Measurements from ENCODE around the gene KCNH2. TPM values are rescaled to one million over a fixed set of nuclear protein-coding genes. Genes with fewer than 3 reads are reported as not detected.
A peak's percentile ranks its signal among the peaks of the same experiment; 100 is the strongest.

The KCNH2 gene
- total RNA-seq, 1 experiment from 2014 or later, result 16.2 TPM

GRCh38 chr7:150973571-150974451 lies 4.3 kb downstream of the KCNH2 start:
- Mint-ChIP-seq H3K4me1 (peaks cover 54% of the 10 kb centered on the region), H3K36me3 (no peaks in the 10 kb centered on the region), H3K27me3 (ENCODE audit: low read depth) (peaks cover 24% of the 10 kb centered on the region), H3K4me3 (peak overlapping the region; percentile 82), H3K9me3 (no peaks in the 10 kb centered on the region), H3K27ac (no peak overlapping the region)
- ATAC-seq (0 out of 2 replicates have a peak, but pooled peaks have one; percentile 0), DNase-seq (ENCODE audit: low spot score) (peak; percentile 54)
- CTCF ChIA-PET, result interaction anchor here (0.7 to 6.0 kb wide), 9 partner anchors 11 to 97 kb away, joined by 3 to 36 read pairs (median 4); partner anchors contain the start of gene ABCB8
- TF ChIP-seq, protein P1, sequence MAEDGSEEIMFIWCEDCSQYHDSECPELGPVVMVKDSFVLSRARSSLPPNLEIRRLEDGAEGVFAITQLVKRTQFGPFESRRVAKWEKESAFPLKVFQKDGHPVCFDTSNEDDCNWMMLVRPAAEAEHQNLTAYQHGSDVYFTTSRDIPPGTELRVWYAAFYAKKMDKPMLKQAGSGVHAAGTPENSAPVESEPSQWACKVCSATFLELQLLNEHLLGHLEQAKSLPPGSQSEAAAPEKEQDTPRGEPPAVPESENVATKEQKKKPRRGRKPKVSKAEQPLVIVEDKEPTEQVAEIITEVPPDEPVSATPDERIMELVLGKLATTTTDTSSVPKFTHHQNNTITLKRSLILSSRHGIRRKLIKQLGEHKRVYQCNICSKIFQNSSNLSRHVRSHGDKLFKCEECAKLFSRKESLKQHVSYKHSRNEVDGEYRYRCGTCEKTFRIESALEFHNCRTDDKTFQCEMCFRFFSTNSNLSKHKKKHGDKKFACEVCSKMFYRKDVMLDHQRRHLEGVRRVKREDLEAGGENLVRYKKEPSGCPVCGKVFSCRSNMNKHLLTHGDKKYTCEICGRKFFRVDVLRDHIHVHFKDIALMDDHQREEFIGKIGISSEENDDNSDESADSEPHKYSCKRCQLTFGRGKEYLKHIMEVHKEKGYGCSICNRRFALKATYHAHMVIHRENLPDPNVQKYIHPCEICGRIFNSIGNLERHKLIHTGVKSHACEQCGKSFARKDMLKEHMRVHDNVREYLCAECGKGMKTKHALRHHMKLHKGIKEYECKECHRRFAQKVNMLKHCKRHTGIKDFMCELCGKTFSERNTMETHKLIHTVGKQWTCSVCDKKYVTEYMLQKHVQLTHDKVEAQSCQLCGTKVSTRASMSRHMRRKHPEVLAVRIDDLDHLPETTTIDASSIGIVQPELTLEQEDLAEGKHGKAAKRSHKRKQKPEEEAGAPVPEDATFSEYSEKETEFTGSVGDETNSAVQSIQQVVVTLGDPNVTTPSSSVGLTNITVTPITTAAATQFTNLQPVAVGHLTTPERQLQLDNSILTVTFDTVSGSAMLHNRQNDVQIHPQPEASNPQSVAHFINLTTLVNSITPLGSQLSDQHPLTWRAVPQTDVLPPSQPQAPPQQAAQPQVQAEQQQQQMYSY (CRISPR knock-in tag; IDR thresholded peaks at IDR 0.05), result no peak
- TF ChIP-seq SMAD4 (CRISPR knock-in tag; IDR thresholded peaks at IDR 0.05) (no peak), ZNF121 (CRISPR knock-in tag; IDR thresholded peaks at IDR 0.05) (peak; percentile 67), ZNF219 (CRISPR knock-in tag; IDR thresholded peaks at IDR 0.05; ENCODE audit: borderline replicate concordance) (no peak)
- TF ChIP-seq, protein P2, sequence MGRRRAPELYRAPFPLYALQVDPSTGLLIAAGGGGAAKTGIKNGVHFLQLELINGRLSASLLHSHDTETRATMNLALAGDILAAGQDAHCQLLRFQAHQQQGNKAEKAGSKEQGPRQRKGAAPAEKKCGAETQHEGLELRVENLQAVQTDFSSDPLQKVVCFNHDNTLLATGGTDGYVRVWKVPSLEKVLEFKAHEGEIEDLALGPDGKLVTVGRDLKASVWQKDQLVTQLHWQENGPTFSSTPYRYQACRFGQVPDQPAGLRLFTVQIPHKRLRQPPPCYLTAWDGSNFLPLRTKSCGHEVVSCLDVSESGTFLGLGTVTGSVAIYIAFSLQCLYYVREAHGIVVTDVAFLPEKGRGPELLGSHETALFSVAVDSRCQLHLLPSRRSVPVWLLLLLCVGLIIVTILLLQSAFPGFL (CRISPR knock-in tag; IDR thresholded peaks at IDR 0.05; ENCODE audit: borderline replicate concordance), result no peak
- POLR2A ChIA-PET, result no interaction called here

DNA sequence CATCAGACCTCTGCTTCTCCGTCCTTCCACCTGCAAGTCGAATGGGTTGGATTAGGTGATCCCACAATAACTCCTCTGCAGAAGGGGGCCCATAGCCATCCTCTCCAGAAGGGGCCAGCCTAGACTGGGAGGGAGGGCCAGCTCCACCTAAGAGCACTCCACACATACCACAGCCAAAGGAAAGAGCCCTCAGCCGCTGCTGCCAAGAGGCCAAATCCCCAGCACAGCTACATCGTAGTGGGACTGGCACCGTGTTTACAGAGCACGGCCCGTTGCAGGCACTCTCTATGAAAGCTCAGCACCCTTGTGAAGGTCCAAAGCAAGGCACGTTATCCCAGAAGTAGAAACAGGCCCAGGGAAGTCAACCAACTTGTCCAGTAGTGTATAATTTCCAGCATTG lies 5.4 kb downstream of the KCNH2 start:
- H3K27me3 Mint-ChIP-seq (ENCODE audit: low read depth), result peaks cover 24% of the 10 kb centered on the region
- ChIA-PET CTCF (interaction anchor here (1.2 to 6.0 kb wide), 3 partner anchors 10 to 74 kb away, joined by 3 to 36 read pairs (median 5); no protein-coding TSS in a partner anchor), POLR2A (no interaction called here)
- H3K9me3 Mint-ChIP-seq, result no peaks in the 10 kb centered on the region
- no peak for DNase-seq (ENCODE audit: low spot score)
- no peak overlapping the region for H3K4me3 Mint-ChIP-seq
- no peak for ATAC-seq
- H3K36me3 Mint-ChIP-seq, result no peaks in the 10 kb centered on the region
- H3K27ac Mint-ChIP-seq, result no peak overlapping the region
- TF ChIP-seq MXD4 (CRISPR knock-in tag; IDR thresholded peaks at IDR 0.05; ENCODE audit: borderline replicate concordance) (no peak), TEAD4 (CRISPR knock-in tag; IDR thresholded peaks at IDR 0.05) (no peak)
- H3K4me1 Mint-ChIP-seq, result peaks cover 58% of the 10 kb centered on the region

- Mint-ChIP-seq H3K27me3 (ENCODE audit: low read depth) (peaks cover 19% of the 10 kb centered on the region), H3K9me3 (no peaks in the 10 kb centered on the region), H3K27ac (no peak overlapping the region), H3K36me3 (no peaks in the 10 kb centered on the region), H3K4me3 (no peak overlapping the region), H3K4me1 (peaks cover 54% of the 10 kb centered on the region)
- TF ChIP-seq ZBTB21 (CRISPR knock-in tag; IDR thresholded peaks at IDR 0.05; ENCODE audit: borderline replicate concordance) (no peak), NFE2L1 (CRISPR knock-in tag; IDR thresholded peaks at IDR 0.05) (no peak), AFF4 (CRISPR knock-in tag; IDR thresholded peaks at IDR 0.05; ENCODE audit: borderline replicate concordance) (no peak), IRF2 (CRISPR knock-in tag; IDR thresholded peaks at IDR 0.05; ENCODE audit: borderline replicate concordance, low read depth) (no peak), JAZF1 (CRISPR knock-in tag; IDR thresholded peaks at IDR 0.05) (no peak), ERG (CRISPR knock-in tag; IDR thresholded peaks at IDR 0.05) (no peak), TEAD1 (CRISPR knock-in tag; IDR thresholded peaks at IDR 0.05) (no peak)
- POLR2A ChIA-PET, result no interaction called here
- no peak for ATAC-seq
- CTCF ChIA-PET, result interaction anchor here (6.0 kb wide), 1 partner anchor 9 kb away, joined by 36 read pairs; no protein-coding TSS in a partner anchor
- DNase-seq (ENCODE audit: low spot score), result no peak
These were observed 6.1 kb downstream of the KCNH2 start for GRCh38 chr7:150972023-150972468.

Measured in WTC11 (cell line).